NK-92 (cell line): ENCODE data around the gene KY.

Source experiments
- DNase-seq: peaks from one replicate; lab custom pipeline; 2025; ENCODE audit not compliant: unreplicated experiment; lab: John Stamatoyannopoulos, UW

KY gene

DNA sequence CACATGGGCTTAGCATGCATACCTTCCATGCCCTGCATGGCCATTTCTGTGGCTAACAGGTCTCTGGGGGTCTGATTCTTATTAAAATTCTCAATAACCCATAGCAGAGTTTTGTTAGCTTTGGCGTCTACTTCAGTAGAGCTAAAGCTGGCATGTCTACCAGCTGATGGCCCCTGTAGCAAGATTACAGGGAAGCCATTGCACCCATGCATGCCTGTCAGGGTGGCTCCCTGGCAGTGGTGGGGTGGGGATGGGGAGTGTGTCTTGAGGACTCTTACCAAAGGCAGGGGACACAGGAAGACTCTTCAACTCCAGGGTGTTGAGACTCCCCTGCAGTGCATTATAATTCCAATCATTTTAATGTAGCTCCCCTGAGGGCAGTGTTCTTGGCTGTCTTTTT, 4.7 kb downstream of the KY start:
- DNase-seq = no peak

DNA sequence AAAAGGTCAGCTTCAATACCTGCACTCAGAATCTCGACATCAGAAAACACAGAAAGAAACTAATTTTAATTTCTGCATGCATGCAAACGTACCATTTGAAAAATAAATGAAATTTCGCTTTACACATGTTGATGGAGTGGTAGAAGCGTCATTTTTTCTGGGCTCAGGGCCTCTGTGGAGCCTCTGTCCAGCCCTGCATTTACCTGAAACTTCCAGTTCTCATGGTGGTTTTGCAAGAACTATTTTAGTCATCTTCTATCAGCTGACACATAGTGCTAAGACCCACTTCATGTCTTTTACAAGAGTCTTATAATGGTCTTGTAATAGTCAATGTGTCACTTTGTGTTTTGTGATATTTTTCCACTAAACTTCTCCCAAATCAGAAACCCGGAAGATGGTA, 5.3 kb downstream of the KY start:
- DNase-seq = no peak

DNA sequence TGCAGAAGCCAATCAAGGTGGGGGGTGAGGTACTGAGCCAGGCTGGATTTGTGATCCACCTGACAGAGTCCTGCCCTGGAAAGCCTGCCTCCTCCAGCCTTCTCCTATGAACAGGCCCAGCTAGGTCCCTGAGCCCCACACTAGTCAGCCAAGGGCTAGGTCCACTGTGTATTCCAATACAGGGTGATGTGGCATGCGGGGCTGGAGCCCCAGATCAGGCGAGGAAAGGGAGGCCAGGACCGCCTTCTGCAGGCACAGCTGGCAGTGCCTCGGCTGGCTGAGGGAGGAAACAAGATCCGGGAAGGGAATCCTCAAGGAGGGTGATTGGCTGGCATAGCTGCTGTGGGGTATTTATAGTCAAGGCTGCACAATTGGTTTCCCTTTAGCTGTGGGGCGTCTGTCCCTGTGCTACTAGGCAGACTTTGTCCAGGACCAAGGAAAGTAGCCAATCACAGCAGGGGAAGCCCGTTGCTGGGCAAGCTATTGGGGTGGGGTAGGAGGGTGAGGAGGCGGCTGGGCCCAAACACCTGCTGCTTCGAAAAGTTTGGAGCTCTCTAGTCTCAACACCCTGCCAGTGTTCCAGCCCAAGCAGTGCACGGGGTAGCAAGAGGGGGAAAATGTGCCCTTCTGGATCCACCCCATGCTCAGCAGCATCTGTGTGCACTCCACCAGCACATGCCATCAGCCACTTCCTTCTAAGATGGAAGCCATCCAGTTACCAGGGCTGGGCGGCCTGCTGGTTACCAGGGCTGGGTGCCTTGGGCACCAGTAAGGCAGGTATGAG, 5.9 kb downstream of the KY start:
- DNase-seq = no peak

DNA sequence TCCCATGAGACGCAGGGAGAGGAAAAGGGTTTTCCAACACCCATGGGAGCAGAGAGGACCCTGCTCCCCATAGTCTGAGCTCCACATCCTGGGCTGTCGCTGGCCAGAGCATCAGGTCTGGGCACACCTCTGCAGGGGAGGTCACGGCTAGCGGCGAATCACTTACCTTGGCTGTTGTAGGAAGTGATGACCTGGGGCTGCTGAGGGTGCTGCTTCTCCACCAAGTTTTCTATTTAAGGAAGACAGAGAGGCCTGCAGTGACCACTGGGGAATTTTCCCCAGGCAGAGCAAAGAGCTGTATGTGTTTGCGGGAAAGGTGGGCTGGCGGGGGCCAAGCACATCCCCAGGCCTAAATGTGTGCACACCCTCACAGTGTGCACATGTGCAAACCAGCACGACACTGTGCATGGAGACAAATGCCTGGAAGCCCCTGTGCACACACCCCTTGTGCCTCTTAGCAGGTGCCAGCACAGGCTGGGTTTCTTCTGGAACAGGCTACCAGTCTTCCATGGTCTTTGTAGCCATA, 7.6 kb downstream of the KY start:
- DNase-seq = no peak

DNA sequence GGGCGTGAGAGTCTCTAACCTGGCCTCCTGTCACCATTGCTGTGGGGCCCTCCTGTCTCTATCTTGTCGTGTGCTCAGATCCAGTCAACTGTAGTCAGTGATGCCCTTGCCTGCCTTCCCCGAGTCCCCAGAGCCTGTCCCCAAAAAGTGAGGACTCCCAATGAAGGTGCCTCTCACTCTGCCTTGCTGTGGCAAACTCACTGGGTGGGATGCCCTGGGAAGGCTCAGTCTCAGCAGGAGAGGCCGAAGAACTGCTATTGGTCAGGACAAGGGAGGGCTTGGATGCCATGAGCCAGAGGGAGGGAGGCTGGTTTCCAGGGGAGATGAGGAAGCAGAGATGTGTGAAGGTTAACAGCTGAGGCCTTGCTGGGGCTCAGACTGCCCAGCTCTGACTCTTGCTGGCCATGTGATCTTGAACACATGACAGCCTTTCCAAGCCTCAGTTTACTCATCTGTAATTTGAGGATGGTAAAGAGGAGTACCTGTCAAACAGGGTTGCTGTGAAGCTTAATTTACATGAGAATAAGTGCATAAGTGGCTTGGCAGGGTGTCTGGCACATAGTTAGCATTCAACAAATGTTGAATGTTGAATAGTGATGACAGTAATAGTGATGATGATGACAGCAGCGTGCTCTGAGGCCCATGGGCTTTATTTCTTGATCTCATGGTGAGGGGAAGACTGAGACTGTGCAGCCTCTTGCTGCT, 8.2 kb downstream of the KY start:
- no peak for DNase-seq

DNA sequence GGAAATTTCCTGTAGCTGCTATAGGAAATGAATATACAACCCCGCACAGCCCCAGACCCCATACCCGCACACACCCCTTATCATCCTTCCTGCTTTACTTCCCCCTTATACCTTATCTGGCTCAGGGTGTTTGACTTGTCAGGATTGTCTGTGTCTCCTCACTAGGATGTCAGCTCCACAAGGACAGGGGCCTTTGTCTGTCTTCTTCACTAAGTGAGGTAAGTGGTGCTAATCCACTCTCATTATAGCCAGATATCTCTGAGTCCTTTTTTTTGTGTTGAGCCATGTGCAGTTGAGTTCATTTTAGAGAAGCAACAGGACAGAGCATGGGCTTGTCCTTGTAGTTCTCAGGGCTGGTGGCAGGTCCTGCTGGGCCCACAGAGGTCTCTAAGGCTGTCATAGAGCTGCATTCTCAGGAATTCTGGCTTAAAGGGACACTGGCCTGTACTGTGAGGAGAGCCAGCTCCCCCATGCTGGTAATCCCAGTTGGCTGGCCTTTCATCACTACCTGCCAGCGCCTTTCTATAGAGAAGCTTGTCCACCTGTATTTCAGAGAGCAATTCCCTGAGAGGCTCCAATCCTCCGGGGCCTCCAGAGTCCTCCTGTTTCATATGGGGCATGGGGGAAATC, 9.0 kb downstream of the KY start:
- DNase-seq = no peak

DNA sequence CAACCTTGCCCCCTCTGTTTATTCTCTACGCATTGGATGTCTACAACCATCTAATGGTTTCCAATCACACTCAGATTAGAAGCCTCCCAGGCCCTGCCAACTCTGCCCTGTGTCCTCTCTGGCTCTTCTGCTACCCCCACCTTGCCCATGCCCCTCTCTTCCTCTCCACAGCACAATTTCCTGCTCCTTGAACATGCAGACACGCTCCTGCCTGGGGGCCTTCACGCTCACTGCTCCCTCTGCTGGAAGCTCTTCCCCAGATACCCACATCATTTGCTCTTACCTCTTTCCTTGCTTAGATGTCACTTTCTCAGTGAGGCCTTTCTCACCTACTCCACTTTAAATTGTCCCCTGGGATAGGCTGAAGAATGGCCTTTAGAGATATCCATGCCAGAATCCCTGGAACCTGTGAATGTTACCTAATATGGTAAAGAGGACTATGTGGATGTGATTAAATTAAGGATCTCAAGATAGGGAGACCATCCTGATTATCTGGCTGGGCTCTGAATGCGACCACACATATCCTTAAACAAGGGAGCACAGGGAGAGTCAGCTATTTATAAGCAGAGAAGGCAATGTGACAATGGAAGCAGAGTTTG, 9.9 kb downstream of the KY start:
- no peak for DNase-seq

DNA sequence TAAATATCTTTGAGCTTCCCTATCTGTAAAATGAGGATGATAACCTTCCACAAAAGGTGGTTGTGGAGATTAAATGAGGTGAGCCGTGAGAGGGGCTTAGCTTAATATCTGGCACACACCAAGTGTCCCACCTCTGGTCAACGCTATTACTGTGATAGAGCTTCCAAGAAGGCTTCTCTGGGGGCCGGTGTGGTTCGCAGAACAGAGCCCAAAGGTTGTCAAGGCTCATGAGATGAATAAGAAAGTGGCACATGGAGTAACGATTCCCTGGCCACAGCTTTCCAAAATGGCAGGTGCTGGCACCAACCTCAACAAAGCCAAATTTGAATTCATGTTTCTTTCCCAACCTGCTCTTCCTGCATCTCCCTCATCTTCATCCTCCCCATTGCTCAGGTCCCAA, 10.4 kb downstream of the KY start:
- no peak for DNase-seq

DNA sequence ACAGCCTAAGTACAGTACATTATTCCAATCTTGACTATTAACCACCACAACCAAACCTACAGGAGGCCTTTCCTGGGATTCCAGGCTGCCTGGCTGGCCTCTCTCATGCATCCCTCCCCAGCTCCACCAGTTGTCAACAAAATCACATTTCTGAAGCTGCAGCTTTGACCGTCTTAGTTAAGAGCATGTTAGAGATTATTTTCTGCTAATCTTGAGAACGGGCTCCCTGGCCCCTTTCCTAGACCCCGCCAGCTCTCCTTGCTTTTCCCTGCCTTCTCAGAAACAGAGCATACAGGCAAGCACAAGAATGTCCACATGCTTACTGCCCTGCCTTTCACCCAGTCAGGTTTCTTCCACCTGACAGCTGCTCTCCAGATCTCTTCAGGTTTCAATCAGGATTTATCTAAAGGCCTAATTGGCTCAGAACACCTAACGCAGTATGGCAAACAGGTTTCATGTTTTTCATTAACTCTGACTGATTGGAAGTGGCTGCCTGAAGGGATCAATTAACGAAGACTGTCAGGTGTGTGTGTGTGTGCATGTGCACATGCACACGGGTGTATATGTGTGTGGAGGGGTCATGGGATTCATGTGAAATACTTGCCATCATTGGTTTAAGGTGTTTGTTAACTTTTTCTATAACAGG, 12.3 kb downstream of the KY start:
- no peak for DNase-seq

DNA sequence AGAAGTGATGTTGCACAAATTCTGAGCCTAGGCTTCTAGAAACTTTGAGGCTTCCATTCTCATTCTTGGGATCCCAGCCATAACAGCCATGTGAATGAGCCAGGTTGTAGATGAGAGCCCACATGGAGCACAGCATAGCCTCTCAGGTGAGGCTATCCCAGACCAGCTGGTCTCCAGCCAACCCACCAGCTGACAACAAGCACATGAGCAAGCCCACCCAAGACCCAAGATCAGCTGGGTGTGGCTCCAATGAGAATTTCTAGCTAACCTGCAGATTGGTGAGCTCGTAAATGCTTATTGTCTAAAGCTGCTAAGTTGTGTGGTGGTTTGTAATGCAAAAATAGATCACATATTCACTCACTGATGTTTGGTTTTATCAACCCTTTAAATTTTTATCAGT, 14.4 kb downstream of the KY start:
- no peak for DNase-seq

DNA sequence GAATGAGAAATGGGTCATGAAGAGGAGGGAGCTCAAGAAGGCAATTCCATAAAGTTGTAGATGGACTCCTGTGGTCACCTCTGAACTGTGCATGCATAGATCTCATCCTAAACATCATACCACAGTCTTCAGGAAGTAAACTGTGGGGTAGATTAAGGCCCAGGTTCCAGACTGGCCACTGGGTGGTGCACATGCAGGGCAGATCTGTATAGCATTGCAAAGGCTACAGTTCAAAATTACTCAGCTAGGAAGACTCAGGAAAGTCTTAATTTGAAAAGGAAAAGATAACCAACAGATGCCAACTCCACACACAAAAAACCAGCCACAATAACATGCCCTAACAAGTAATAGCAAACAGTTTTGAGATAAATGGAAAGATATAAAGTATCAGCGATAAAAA, 20.3 kb downstream of the KY start:
- no peak for DNase-seq

DNA sequence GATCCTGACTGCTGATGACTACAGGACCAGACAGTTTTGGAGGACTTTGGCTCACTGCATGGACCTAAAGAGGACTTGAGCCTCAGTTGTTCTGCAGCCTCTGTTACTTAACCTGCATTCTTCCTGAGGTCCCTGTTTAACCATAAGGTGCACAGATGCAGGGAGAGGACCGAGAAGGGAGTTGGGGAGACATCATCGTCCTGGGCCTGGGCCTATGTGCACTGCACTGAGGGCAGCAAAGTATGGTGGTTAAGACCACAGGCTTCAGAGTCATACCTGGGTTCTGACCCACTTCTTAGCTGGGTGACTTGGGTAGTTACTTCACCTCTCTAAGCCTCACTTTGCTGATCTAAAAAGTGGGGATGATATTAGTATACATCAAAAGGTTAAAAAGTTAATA, 21.9 kb downstream of the KY start:
- no peak for DNase-seq

DNA sequence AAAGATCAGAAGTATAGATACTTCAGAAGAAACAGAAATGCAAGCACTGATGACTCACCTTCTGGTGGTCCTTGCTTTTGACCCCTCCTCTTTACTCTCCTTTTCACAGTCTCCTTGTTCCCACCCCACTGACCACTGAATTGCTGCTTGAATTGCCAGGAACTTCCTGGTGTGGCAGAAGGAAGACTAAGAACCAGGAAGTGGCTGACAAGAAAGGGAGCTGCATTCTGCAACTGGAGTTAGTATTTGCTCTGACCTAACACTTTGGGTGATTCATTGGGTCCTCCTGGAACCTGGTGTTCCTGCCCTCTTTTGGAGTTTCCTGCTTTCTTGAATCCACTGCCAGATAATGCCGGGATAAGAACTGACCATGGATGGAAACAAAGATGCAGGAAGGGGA, 23.0 kb downstream of the KY start:
- DNase-seq = no peak

DNA sequence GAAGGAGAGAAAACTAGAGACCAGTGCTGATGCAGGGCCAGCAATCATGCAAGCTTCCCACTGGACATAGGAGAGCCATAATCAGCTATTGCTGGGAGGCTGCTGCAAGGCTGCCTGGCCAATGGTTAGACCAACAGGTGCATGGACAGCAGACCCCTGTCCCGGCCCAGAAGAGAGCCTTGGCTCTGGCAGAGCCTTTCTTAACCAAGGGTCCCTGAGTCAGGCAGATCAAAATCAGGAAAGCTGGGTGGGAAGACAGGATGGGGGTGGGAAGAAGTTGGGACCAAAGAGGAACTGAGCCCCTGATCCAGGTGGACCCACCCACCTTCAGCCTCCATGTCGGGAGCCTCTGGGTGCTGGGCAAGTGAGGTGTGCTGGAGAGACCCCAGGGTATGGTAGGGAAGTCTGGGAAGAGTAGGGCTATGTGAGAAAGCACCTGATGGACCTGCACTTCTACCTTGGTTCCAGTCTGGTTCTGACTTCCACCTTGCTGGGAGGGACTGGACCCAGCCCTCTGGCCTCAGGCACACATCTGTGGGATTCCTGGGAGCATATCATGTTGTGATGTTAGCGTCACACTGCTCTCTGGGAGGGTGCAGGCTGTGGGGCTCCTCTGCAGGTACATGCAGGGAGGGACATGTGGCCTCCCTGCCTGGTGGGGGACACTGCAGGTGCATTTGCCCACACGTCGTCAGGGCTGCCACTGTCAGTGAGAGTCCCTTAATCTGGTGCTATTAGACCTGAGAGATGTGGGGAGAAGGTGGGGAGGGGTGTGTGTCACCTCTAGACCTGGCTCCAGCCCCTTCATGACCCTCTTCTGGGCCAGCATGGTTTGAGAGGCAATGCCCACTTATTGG, 24.7 kb downstream of the KY start:
- no peak for DNase-seq

DNA sequence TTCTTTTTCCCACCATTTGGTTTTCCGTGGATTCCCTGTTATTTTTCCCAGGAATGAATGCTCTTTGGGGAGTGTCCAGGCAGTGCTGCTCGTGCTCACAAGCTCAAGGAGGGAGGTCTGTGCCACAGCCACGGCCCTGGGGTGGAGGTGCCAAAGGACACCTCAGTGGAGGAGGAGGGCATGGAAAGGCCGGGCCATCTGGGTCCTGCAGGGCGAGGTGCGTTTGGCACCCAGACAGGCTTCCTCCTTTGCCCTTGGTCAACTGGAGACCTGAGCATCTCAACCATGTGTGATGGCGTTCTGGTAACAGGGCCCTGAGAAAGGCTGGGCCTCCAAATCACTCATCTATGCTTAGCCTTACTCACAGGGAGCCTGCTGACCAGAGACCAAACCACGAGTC, 25.4 kb downstream of the KY start:
- no peak for DNase-seq

DNA sequence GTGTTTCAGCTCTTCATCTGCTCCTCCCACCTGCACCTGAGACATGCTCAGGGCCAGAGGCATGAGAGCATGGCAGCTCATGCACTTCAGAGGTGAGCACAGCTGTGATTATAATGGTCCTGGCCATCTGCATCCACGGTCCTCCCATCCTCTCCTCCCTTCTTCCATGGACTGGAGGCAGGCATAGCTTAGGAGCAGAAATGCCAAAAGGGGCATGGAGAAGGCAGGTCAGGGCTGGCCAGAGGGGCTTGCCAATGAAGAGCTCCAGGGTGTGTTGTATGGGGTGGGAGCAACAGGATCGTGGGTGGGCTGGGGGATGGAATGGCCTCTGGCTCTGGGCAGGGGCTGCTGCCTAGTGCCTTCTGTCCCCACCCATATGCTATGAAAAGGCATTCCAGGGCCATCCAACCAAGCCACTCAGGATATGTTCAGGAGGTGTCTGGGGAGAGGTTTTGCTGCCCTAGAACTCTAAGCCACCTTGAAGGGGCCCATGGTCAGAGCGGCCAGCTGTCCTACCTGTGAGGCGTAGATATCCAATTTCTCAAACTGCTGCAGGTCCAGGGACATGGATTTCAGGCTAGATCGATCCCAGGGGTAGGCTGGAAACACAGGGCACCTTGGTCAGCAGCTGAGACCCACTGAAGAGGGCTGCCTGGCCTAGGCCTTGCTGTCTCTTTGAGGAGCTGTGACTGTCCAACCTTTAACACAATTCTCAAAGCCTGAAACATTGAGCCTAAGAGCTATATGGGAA, 26.1 kb downstream of the KY start:
- DNase-seq = no peak

DNA sequence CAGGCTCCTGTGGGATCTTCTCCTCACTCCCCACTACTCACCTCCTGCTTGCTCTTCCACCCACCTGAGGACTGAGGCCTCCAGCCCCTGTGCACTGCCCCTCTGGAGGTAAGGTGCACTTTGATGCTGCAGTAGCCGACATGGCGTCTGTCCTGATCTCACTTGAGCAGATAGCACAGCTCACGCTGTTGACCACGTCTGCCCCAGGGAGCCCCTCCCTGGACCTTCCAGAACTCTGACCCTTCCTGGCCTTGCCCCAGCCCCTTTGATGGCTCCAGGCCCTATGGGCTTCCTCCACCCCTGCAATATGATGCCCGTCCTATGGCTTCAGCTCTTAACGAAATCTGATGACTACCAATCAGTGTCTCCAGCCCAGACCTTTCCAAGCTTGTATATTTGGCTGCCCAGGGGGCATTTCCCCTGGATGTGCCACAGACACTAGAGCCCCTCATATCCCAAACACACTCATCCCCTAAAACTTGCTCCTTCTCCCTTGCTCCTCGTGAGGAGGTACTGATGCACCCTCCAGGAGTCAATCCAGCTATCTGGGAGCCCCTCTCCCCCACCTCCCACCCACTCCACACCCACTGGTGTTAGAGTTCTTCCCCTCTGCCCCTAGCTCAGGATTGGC, 27.1 kb downstream of the KY start:
- DNase-seq = no peak

DNA sequence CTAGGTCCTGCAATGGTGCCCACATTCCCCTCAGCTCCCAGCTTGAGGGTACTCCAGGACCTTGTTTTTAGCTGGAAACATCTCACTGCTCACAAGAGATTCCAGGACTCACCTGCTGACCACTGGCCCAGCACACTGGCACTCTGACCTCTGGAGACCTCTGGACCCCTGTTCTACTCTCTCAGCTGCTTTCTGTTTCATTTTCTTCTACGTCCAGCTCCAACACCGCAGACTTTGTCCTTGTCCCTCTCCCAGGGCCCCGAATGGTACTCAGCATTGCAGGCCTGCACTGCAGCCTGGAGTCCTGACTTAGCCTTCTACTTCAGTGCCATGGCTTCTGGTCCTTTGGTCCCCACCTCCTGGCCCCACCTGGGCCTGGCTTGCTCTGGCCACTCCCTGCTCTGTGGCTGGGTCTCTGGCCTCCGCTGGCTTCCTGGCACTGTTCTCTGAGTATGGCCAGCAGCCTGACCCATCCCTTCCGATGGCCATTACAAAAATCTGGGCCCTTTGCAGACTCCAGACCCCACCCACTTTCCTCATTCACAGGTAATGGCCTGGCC, 27.9 kb downstream of the KY start:
- DNase-seq = no peak

DNA sequence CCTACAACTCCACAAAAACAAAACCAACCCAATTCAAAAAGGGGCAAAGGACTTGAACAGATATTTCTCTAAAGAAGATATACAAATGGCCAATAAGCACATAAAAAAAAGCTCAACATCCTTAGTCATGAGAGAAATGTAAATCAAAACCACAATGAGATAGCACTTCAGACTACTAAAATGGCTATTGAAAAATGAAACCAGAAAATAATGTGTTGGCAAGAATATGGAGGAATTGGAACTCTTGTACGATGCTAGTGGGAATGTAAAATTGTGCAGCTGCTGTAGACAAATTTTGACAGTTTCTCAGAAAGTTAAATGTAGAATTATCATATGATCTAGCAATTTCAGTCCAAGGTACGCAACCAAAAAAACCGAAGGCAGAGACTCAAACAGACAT, 29.0 kb downstream of the KY start:
- DNase-seq = no peak
